Breast epithelium (tissue), 3 donors: ENCODE data around the gene SPATA2L.

Experiments used
- POLR2A ChIP-seq: fragments of 450-650 bp; IDR thresholded peaks from one replicate; pipeline ENCODE4 v1.6.1; 2016; ENCODE audit warnings: antibody characterized with exemption, mild to moderate bottlenecking, moderate library complexity
- POLR2AphosphoS5 ChIP-seq, 3 donors: sonication (generic); formaldehyde crosslinking; IDR thresholded peaks; one replicate each; pipeline ENCODE4 v1.6.1; 2017; ENCODE audit warnings: antibody characterized with exemption in 3 of 3
- TF ChIP-seq, protein P1 (sequence below), 3 donors: fragments of 450-650 bp; IDR thresholded peaks; one replicate each; pipeline ENCODE4 v1.5.1; 2016 to 2017; ENCODE audit warnings: antibody characterized with exemption in 3 of 3, mild to moderate bottlenecking in 3 of 3, moderate library complexity in 3 of 3

DNA sequence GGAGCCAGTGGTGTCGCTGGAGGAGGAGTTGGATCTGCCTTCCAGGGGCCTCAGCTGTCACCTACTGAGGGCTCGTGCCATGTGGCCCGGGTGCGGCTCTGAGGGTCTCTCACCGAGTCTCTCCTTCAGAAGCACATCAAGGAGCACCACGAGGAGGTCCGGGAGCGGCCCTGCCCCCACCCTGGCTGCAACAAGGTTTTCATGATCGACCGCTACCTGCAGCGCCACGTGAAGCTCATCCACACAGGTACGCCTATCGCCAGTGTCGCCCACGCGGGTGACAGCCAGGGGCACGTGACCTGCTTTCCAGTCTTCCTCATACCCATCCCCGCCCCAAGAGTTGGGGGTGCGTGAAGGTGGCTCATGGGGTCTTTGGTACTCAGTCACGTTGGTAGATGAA, 32.3 kb upstream of the SPATA2L start:
- TF ChIP-seq POLR2AphosphoS5 (IDR thresholded peaks at IDR 0.05): no peak
- TF ChIP-seq, protein P1, sequence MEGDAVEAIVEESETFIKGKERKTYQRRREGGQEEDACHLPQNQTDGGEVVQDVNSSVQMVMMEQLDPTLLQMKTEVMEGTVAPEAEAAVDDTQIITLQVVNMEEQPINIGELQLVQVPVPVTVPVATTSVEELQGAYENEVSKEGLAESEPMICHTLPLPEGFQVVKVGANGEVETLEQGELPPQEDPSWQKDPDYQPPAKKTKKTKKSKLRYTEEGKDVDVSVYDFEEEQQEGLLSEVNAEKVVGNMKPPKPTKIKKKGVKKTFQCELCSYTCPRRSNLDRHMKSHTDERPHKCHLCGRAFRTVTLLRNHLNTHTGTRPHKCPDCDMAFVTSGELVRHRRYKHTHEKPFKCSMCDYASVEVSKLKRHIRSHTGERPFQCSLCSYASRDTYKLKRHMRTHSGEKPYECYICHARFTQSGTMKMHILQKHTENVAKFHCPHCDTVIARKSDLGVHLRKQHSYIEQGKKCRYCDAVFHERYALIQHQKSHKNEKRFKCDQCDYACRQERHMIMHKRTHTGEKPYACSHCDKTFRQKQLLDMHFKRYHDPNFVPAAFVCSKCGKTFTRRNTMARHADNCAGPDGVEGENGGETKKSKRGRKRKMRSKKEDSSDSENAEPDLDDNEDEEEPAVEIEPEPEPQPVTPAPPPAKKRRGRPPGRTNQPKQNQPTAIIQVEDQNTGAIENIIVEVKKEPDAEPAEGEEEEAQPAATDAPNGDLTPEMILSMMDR (IDR thresholded peaks at IDR 0.05): no peak
- TF ChIP-seq POLR2A: no peak
